Urinary bladder (tissue), 4 donors: ENCODE results near the gene HEPN1. TPM values are rescaled to one million over a fixed set of nuclear protein-coding genes. Genes with fewer than 3 reads are reported as not detected.
A peak's percentile ranks its signal among the peaks of the same experiment; 100 is the strongest.

Experiments used
- DNase-seq: peaks from one replicate; pipeline ENCODE4 v3.0.0-alpha.2; 2015; ENCODE audit errors: extremely low spot score
- H3K27ac ChIP-seq: one replicate; pipeline ENCODE4 v1.5.1; 2013; ENCODE audit warnings: low read depth, mild to moderate bottlenecking, moderate library complexity
- H3K36me3 ChIP-seq: one replicate; pipeline ENCODE4 v1.6.1; 2013; ENCODE audit warnings: mild to moderate bottlenecking, moderate library complexity; ENCODE audit not compliant: insufficient read depth
- H3K4me1 ChIP-seq: one replicate; pipeline ENCODE4 v1.6.1; 2013; ENCODE audit warnings: mild to moderate bottlenecking, moderate library complexity; ENCODE audit not compliant: insufficient read depth
- H3K4me3 ChIP-seq: one replicate; pipeline ENCODE4 v1.5.1; 2013; ENCODE audit warnings: low read depth, low read length
- WGBS: extraction: QIAGEN DNeasy Blood & Tissue Kit; methylation state at CpG from one replicate; pipeline ENCODE4 v1.1.7; 2013; 5-methylcytosine and 5-hydroxymethylcytosine counted together
- polyA plus RNA-seq: library from polyadenylated mRNA; stranded (reverse); fragments of 200-250 nt; gene quantifications from one replicate; pipeline ENCODE4 v1.2.3, GENCODE V29; 2013
- total RNA-seq: library from RNA; depleted of rRNA; stranded (reverse); fragments of >200 nt; gene quantifications from one replicate; pipeline ENCODE4 v1.2.3, GENCODE V29; 2014
- donor health status: healthy with polysubstance abuse.
- donor health status: healthy.

The HEPN1 gene
- not detected for total RNA-seq
- polyA plus RNA-seq: not detected

- 85% methylated on average over 3 of the region's 3 CpGs for WGBS
- DNase-seq: no peak
These were observed at the start of gene HEPN1 for GRCh38 chr11:124918950-124919349. TSS of gene HEPN1 (plus strand) at chr11:124919250.

GRCh38 chr11:124869331-124869730, 49.7 kb upstream of the HEPN1 start:
- no peak for DNase-seq
- Histone ChIP-seq H3K4me1 (no peaks in the 10 kb centered on the region), H3K36me3 (no peaks in the 10 kb centered on the region), H3K27ac (no peak overlapping the region), H3K4me3 (no peak overlapping the region)
- whole genome bisulfite sequencing: 4% methylated on average over 16 of the region's 16 CpGs

More at GRCh38 chr11:124918950-124919349, at the start of gene HEPN1:
- peaks cover 1% of the 10 kb centered on the region for H3K4me1 ChIP-seq
- no peak within 1 kb of the TSS for H3K27ac ChIP-seq
- H3K4me3 ChIP-seq: no peak within 1 kb of the TSS
- H3K36me3 ChIP-seq: no peaks in the 10 kb centered on the region

- no peaks in the 10 kb centered on the region for H3K4me1 ChIP-seq
- DNase-seq: no peak
- no peak overlapping the region for H3K4me3 ChIP-seq
- no peak overlapping the region for H3K27ac ChIP-seq
- no peaks in the 10 kb centered on the region for H3K36me3 ChIP-seq
- WGBS: 60% methylated on average over 14 of the region's 14 CpGs
These were observed 49.1 kb upstream of the HEPN1 start for GRCh38 chr11:124869856-124870387.

GRCh38 chr11:124870430-124870829, 48.6 kb upstream of the HEPN1 start:
- Histone ChIP-seq H3K27ac (no peak overlapping the region), H3K4me3 (no peak overlapping the region), H3K4me1 (no peaks in the 10 kb centered on the region), H3K36me3 (no peaks in the 10 kb centered on the region)
- WGBS: 54% methylated on average over 7 of the region's 7 CpGs
- DNase-seq: no peak

- H3K4me3 ChIP-seq: no peak overlapping the region
- DNase-seq: no peak
- WGBS: 52% methylated on average over 8 of the region's 8 CpGs
- H3K36me3 ChIP-seq: no peaks in the 10 kb centered on the region
- no peak overlapping the region for H3K27ac ChIP-seq
- no peaks in the 10 kb centered on the region for H3K4me1 ChIP-seq
These were observed 46.8 kb upstream of the HEPN1 start for GRCh38 chr11:124872280-124872679.

- 25% methylated on average over 9 of the region's 9 CpGs for WGBS
These were observed 46.3 kb upstream of the HEPN1 start for GRCh38 chr11:124872741-124873140.

GRCh38 chr11:124873951-124874350, 45.1 kb upstream of the HEPN1 start:
- 87% methylated on average over 8 of the region's 8 CpGs for WGBS
- Histone ChIP-seq H3K4me3 (no peak overlapping the region), H3K27ac (no peak overlapping the region), H3K36me3 (no peaks in the 10 kb centered on the region), H3K4me1 (no peaks in the 10 kb centered on the region)
- DNase-seq: no peak

More at GRCh38 chr11:124872741-124873140, 46.3 kb upstream of the HEPN1 start:
- Histone ChIP-seq H3K4me3 (no peak overlapping the region), H3K36me3 (no peaks in the 10 kb centered on the region), H3K4me1 (no peaks in the 10 kb centered on the region), H3K27ac (no peak overlapping the region)
- DNase-seq: no peak

GRCh38 chr11:124874571-124875255, 44.3 kb upstream of the HEPN1 start:
- Histone ChIP-seq H3K27ac (no peak overlapping the region), H3K4me3 (no peak overlapping the region), H3K4me1 (no peaks in the 10 kb centered on the region), H3K36me3 (no peaks in the 10 kb centered on the region)
- 95% methylated on average over 7 of the region's 7 CpGs for WGBS
- no peak for DNase-seq

- no peaks in the 10 kb centered on the region for H3K4me1 ChIP-seq
- H3K27ac ChIP-seq: no peak overlapping the region
- no peak for DNase-seq
- H3K4me3 ChIP-seq: no peak overlapping the region
- WGBS: 51% methylated on average over 3 of the region's 3 CpGs
- H3K36me3 ChIP-seq: no peaks in the 10 kb centered on the region
These were observed 43.6 kb upstream of the HEPN1 start for GRCh38 chr11:124875401-124875800.

- WGBS: under 1% methylated on average over 69 of the region's 69 CpGs
- H3K4me1 ChIP-seq: no peaks in the 10 kb centered on the region
- peak; percentile 89 for DNase-seq
- peak overlapping the region; percentile 78 for H3K27ac ChIP-seq
- H3K36me3 ChIP-seq: no peaks in the 10 kb centered on the region
- peak overlapping the region; percentile 45 for H3K4me3 ChIP-seq
These were observed 42.9 kb upstream of the HEPN1 start for GRCh38 chr11:124875943-124876817.

GRCh38 chr11:124876818-124877630, 42.0 kb upstream of the HEPN1 start:
- no peak overlapping the region for H3K27ac ChIP-seq
- WGBS: 24% methylated on average over 30 of the region's 30 CpGs
- DNase-seq: no peak
- no peaks in the 10 kb centered on the region for H3K4me1 ChIP-seq
- peak overlapping the region; percentile 45 for H3K4me3 ChIP-seq
- no peaks in the 10 kb centered on the region for H3K36me3 ChIP-seq

- no peak for DNase-seq
- WGBS: 48% methylated on average over 10 of the region's 10 CpGs
- Histone ChIP-seq H3K4me3 (no peak overlapping the region), H3K27ac (no peak overlapping the region), H3K36me3 (no peaks in the 10 kb centered on the region), H3K4me1 (no peaks in the 10 kb centered on the region)
These were observed 41.5 kb upstream of the HEPN1 start for GRCh38 chr11:124877631-124877909.

GRCh38 chr11:124877910-124878758, 40.9 kb upstream of the HEPN1 start:
- DNase-seq: no peak
- 71% methylated on average over 17 of the region's 17 CpGs for WGBS
- Histone ChIP-seq H3K4me3 (no peak overlapping the region), H3K4me1 (no peaks in the 10 kb centered on the region), H3K27ac (no peak overlapping the region), H3K36me3 (no peaks in the 10 kb centered on the region)
